Thyroid gland (tissue), 4 donors: Measurements from ENCODE around the gene MTFR2. TPM values are rescaled to one million over a fixed set of nuclear protein-coding genes. Genes with fewer than 3 reads are reported as not detected.

Experiments used
- DNase-seq, 2 donors: peaks; one replicate each; pipeline ENCODE4 v3.0.0-alpha.2; 2019
- H3K27ac ChIP-seq, 3 donors: fragments of 200-600 bp; sonication (generic); 1 replicate in 2 of 3; 2 replicates in 1 of 3; pipeline ENCODE4 v1.5.1; 2016 to 2019; ENCODE audit warnings: mild to moderate bottlenecking in 1 of 3, moderate library complexity in 1 of 3
- H3K27me3 ChIP-seq: fragments of 200-600 bp; sonication (generic); one replicate; pipeline ENCODE4 v1.5.1; 2019
- H3K36me3 ChIP-seq, 2 donors: fragments of 200-600 bp; sonication (generic); one replicate each; pipeline ENCODE4 v1.5.1; 2016 to 2019
- H3K4me1 ChIP-seq, 2 donors: fragments of 200-600 bp; sonication (generic); one replicate each; pipeline ENCODE4 v1.5.1; 2017 to 2019
- H3K4me3 ChIP-seq, 3 donors: fragments of 200-600 bp; sonication (generic); replicated peaks in 1 of 3; 1 replicate in 2 of 3; 2 replicates in 1 of 3; pipeline ENCODE4 v1.5.1; 2016; ENCODE audit warnings: mild to moderate bottlenecking in 1 of 3
- H3K9me3 ChIP-seq: fragments of 200-600 bp; sonication (generic); one replicate; pipeline ENCODE4 v1.5.1; 2017
- CTCF ChIP-seq, 6 experiments: fragments of 200-600 bp in 3 of 6; fragments of 450-650 bp in 3 of 6; sonication (generic) in 3 of 6; IDR thresholded peaks; one replicate each; pipeline ENCODE4 v1.5.1; 2016 to 2019; ENCODE audit warnings: antibody characterized with exemption in 6 of 6, mild to moderate bottlenecking in 2 of 6, inconsistent platforms in 1 of 6, moderate library complexity in 1 of 6
- POLR2A ChIP-seq, 2 donors: fragments of 450-650 bp; IDR thresholded peaks; one replicate each; pipeline ENCODE4 v1.6.1; 2017; ENCODE audit warnings: antibody characterized with exemption in 2 of 2, mild to moderate bottlenecking in 2 of 2, moderate library complexity in 1 of 2
- WGBS, 2 donors: methylation state at CpG; one replicate each; pipeline ENCODE4 v1.1.5; 2017; 5-methylcytosine and 5-hydroxymethylcytosine counted together
- intact Hi-C: fragments of 100-400 bp; cut with DNase I; formaldehyde crosslinking; loops from one replicate; pipeline ENCODE4 v1.15.1; 2023
- total RNA-seq, 4 donors: library from RNA; depleted of rRNA; stranded (reverse); fragments of >200 nt; gene quantifications; one replicate each; pipeline ENCODE4 v1.2.3, GENCODE V29; 2016

Gene MTFR2
- total RNA-seq, 4 donors from 2014 or later: 0.54 to 0.59 TPM; not detected in 2

GRCh38 chr6:136274062-136274461 lies 24.0 kb upstream of the MTFR2 start:
- intact Hi-C loops: no loop called here
- DNase-seq: no peak
- WGBS, 2 donors: 84 to 96% methylated on average over 1 of the region's 1 CpG
- Histone ChIP-seq H3K27ac (no peak overlapping the region), H3K4me3 (no peak overlapping the region), H3K4me1 (no peaks in the 10 kb centered on the region), H3K36me3 (peaks cover 43 to 54% of the 10 kb centered on the region in 2 donors), H3K9me3 (no peaks in the 10 kb centered on the region), H3K27me3 (no peaks in the 10 kb centered on the region)
- no peak for TF ChIP-seq CTCF (IDR thresholded peaks at IDR 0.05)
- TF ChIP-seq POLR2A (IDR thresholded peaks at IDR 0.05): no peak

- no peaks in the 10 kb centered on the region for H3K9me3 ChIP-seq
- no peak for DNase-seq
- H3K27me3 ChIP-seq: no peaks in the 10 kb centered on the region
- peaks cover 52 to 55% of the 10 kb centered on the region in 2 donors for H3K36me3 ChIP-seq
- WGBS, 2 donors: 91 to 98% methylated on average over 1 of the region's 1 CpG
- intact Hi-C loops: no loop called here
- H3K4me3 ChIP-seq: no peak overlapping the region
- TF ChIP-seq POLR2A (IDR thresholded peaks at IDR 0.05): no peak
- no peak for TF ChIP-seq CTCF (IDR thresholded peaks at IDR 0.05)
- no peak overlapping the region for H3K27ac ChIP-seq
- H3K4me1 ChIP-seq: no peaks in the 10 kb centered on the region
These were observed 15.0 kb upstream of the MTFR2 start for GRCh38 chr6:136265101-136265500.

- TF ChIP-seq CTCF (IDR thresholded peaks at IDR 0.05) (no peak), POLR2A (IDR thresholded peaks at IDR 0.05) (no peak)
- WGBS, 2 donors: 82 to 89% methylated on average over 1 of the region's 1 CpG
- no peak overlapping the region for H3K4me3 ChIP-seq
- H3K9me3 ChIP-seq: no peaks in the 10 kb centered on the region
- H3K27me3 ChIP-seq: no peaks in the 10 kb centered on the region
- no peak overlapping the region for H3K27ac ChIP-seq
- DNase-seq: no peak
- H3K4me1 ChIP-seq: no peaks in the 10 kb centered on the region
- intact Hi-C loops: no loop called here
- H3K36me3 ChIP-seq: peaks cover 48 to 52% of the 10 kb centered on the region in 2 donors
These were observed 12.8 kb upstream of the MTFR2 start for GRCh38 chr6:136262940-136263339.

GRCh38 chr6:136254851-136255466 lies 4.8 kb upstream of the MTFR2 start:
- intact Hi-C loops: no loop called here
- no peaks in the 10 kb centered on the region for H3K9me3 ChIP-seq
- H3K36me3 ChIP-seq: peaks cover 14 to 18% of the 10 kb centered on the region in 2 donors
- H3K27me3 ChIP-seq: no peaks in the 10 kb centered on the region
- no peak overlapping the region for H3K4me3 ChIP-seq
- no peak for DNase-seq
- TF ChIP-seq CTCF (IDR thresholded peaks at IDR 0.05): no peak
- TF ChIP-seq POLR2A (IDR thresholded peaks at IDR 0.05): no peak
- no peak overlapping the region for H3K27ac ChIP-seq
- peaks cover 4 to 9% of the 10 kb centered on the region in 2 donors for H3K4me1 ChIP-seq

- Histone ChIP-seq H3K27me3 (no peaks in the 10 kb centered on the region), H3K27ac (no peak overlapping the region), H3K4me3 (no peak overlapping the region), H3K9me3 (no peaks in the 10 kb centered on the region), H3K36me3 (peaks cover 5 to 7% of the 10 kb centered on the region in 2 donors), H3K4me1 (peaks cover 10 to 15% of the 10 kb centered on the region in 2 donors)
- no peak for DNase-seq
- intact Hi-C loops: no loop called here
- 66 to 70% methylated on average over 6 of the region's 6 CpGs for WGBS, 2 donors
- TF ChIP-seq POLR2A (IDR thresholded peaks at IDR 0.05): no peak
- no peak for TF ChIP-seq CTCF (IDR thresholded peaks at IDR 0.05)
These were observed 3.6 kb upstream of the MTFR2 start for GRCh38 chr6:136253734-136254133.
